RWPE2 (cell line): ENCODE data around the gene AIP.
A peak's percentile ranks its signal among the peaks of the same experiment; 100 is the strongest.

Experiments
- ATAC-seq: fragments of 200-7000 bp; cut with Tn5 transposase; 3 replicates; pipeline ENCODE4 v1.9.1; 2021; ENCODE audit warnings: low read depth
- DNase-seq: peaks from one replicate; pipeline ENCODE4 v3.0.0-alpha.2; 2020; ENCODE audit warnings: low spot score
- H3K27ac ChIP-seq: fragments of 450-650 bp; 2 replicates; pipeline ENCODE4 v1.5.1; 2017; ENCODE audit warnings: mild to moderate bottlenecking; ENCODE audit not compliant: poor library complexity, severe bottlenecking
- H3K27me3 ChIP-seq: fragments of 250-450 bp; sonication (Bioruptor Pico); 2 replicates; pipeline ENCODE4 v1.5.1; 2021; ENCODE audit warnings: mild to moderate bottlenecking, moderate library complexity; ENCODE audit not compliant: insufficient read depth, poor library complexity, severe bottlenecking
- H3K36me3 ChIP-seq: fragments of 250-450 bp; sonication (Bioruptor Pico); 2 replicates; pipeline ENCODE4 v1.5.1; 2020; ENCODE audit warnings: low read depth, mild to moderate bottlenecking, moderate library complexity
- H3K4me1 ChIP-seq: fragments of 250-450 bp; sonication (Bioruptor Pico); 2 replicates; pipeline ENCODE4 v1.5.1; 2021; ENCODE audit warnings: mild to moderate bottlenecking, moderate library complexity; ENCODE audit not compliant: insufficient read depth, poor library complexity, severe bottlenecking
- H3K4me3 ChIP-seq: fragments of 250-450 bp; sonication (Bioruptor Pico); 2 replicates; pipeline ENCODE4 v1.5.1; 2021; ENCODE audit warnings: mild to moderate bottlenecking, moderate library complexity; ENCODE audit not compliant: severe bottlenecking
- H3K9me3 ChIP-seq: fragments of 250-450 bp; sonication (Bioruptor Pico); 2 replicates; pipeline ENCODE4 v1.5.1; 2021; ENCODE audit warnings: mild to moderate bottlenecking, moderate library complexity; ENCODE audit not compliant: severe bottlenecking
- TF ChIP-seq, protein P1 (sequence below): fragments of 450-650 bp; IDR thresholded peaks from one replicate; pipeline ENCODE4 v1.5.1; 2017; ENCODE audit warnings: mild to moderate bottlenecking, moderate library complexity; ENCODE audit not compliant: poor library complexity, severe bottlenecking

Gene AIP

DNA sequence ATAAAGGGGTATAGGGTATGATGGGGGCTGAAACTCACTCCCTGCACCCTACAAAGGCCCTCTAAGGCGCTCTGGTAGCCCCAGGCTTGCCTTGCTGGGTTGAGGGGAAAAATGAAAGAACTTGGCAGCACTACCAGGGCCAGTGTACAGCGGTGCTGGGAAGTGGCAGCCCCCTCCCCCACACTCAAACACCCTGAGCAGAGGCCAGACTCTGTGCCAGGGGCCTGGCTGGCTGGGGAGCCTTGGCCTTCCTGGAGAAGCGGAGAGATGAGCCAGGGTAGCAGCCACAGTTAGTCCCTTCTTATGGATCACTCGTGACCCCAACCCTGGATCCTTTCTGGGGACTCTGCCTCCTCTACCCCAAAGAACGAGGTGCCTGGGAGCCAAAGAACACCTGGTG lies 16.5 kb upstream of the AIP start:
- DNase-seq: no peak
- no peak for ATAC-seq
- Histone ChIP-seq H3K27me3 (no peaks in the 10 kb centered on the region), H3K36me3 (no peaks in the 10 kb centered on the region), H3K4me3 (no peak overlapping the region), H3K9me3 (no peaks in the 10 kb centered on the region), H3K4me1 (peaks cover 10% of the 10 kb centered on the region), H3K27ac (peak overlapping the region; percentile 76)
- TF ChIP-seq, protein P1, sequence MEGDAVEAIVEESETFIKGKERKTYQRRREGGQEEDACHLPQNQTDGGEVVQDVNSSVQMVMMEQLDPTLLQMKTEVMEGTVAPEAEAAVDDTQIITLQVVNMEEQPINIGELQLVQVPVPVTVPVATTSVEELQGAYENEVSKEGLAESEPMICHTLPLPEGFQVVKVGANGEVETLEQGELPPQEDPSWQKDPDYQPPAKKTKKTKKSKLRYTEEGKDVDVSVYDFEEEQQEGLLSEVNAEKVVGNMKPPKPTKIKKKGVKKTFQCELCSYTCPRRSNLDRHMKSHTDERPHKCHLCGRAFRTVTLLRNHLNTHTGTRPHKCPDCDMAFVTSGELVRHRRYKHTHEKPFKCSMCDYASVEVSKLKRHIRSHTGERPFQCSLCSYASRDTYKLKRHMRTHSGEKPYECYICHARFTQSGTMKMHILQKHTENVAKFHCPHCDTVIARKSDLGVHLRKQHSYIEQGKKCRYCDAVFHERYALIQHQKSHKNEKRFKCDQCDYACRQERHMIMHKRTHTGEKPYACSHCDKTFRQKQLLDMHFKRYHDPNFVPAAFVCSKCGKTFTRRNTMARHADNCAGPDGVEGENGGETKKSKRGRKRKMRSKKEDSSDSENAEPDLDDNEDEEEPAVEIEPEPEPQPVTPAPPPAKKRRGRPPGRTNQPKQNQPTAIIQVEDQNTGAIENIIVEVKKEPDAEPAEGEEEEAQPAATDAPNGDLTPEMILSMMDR: no peak

DNA sequence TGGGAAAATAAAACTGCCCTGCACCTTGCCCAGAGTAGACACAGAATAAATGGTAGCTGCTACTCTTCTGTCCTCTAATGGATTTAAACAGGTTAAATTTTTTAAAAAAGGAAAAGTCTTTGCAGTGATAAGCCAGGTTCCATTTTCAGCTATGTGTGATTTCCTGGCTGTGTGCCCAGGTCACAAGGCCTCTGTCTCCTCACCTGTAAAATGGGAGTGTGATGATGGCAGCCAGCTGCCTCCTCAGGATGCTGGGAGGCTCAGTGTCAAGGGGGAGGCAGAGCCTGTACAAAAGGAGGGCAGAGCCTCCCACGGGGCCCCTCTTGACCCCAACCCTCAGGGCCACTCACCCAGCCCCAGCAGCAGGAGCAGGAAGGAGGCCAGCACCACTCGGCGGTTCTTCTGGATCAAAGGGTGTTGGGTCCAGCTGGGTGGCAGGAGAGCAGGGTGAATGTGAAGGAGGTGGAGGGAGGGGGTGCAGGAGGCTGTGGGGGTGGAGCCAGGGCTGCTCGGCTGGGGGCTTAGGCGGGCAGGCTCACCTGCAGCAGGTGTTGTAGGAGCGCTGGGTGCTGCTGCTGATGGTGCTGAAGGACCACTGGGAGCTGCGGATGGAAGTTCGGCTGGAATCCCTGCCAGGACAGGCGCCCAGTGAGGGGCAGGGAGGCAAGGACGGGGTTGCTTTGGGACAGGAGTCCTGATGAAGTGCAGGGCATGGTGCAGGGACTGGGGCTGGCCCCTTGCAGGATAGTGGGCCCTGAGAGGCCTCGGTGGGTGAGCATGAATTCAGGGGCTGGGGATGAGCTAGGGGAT lies 15.7 kb upstream of the AIP start:
- H3K4me1 ChIP-seq: peaks cover 10% of the 10 kb centered on the region
- ATAC-seq (no peak), DNase-seq (no peak)
- H3K27me3 ChIP-seq: no peaks in the 10 kb centered on the region
- H3K27ac ChIP-seq: peak overlapping the region; percentile 76
- H3K36me3 ChIP-seq: no peaks in the 10 kb centered on the region
- no peak overlapping the region for H3K4me3 ChIP-seq
- TF ChIP-seq, protein P1: no peak
- no peaks in the 10 kb centered on the region for H3K9me3 ChIP-seq

DNA sequence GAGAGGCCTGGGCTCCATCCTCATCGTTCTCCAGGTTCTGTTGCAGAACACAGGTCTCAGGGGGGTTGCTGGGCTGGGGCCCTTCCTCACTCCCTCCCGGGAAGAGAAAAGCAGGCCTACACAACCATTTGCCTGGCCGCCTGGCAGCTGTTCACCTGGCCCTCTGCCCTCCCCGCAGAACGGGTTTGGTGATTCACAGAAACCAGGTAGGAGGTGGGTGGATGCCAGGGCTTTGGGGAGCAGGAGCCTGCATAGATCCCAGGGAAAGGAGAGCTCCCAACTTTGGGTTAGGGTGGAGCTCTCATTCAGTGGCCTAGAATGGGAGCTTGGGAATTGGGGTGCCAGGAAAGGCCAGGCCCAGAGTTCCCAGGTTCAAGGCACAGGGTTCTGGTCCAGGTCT lies 14.8 kb upstream of the AIP start:
- H3K4me1 ChIP-seq: peaks cover 10% of the 10 kb centered on the region
- TF ChIP-seq, protein P1: no peak

DNA sequence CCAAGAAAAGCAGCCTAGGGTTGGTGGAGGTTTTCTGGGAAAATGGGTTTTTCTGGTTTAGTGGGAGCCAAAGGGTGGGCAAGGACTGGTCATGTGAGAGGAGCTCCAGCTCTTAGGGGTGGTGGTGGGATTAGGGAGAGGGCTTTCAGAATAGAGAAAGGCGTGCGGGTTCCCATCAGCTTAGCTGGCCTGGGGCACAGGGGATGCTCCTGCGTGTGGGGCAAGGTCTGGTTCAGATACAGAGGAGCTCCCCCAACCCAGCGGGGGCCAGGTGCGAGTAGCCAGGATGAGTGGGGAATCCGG lies 14.4 kb upstream of the AIP start:
- H3K4me1 ChIP-seq: peaks cover 10% of the 10 kb centered on the region
- DNase-seq (no peak), ATAC-seq (peak; percentile 1; the same call in 2 of the 3 replicates)
- no peaks in the 10 kb centered on the region for H3K36me3 ChIP-seq
- peak overlapping the region; percentile 93 for H3K4me3 ChIP-seq
- TF ChIP-seq, protein P1: no peak
- H3K27me3 ChIP-seq: no peaks in the 10 kb centered on the region
- H3K9me3 ChIP-seq: no peaks in the 10 kb centered on the region
- peak overlapping the region; percentile 76 for H3K27ac ChIP-seq

More for the DNA sequence above, 14.8 kb upstream of the AIP start:
- Histone ChIP-seq H3K27me3 (no peaks in the 10 kb centered on the region), H3K27ac (peak overlapping the region; percentile 76), H3K36me3 (no peaks in the 10 kb centered on the region), H3K9me3 (no peaks in the 10 kb centered on the region), H3K4me3 (peak overlapping the region; percentile 93)
- DNase-seq: peak; percentile 92
- ATAC-seq: peak; percentile 59
